Subcutaneous abdominal adipose tissue (tissue), 5 donors: Measurements from ENCODE around the gene CAMK2G.
"Not testable (repeated sequence)": the region's sequence is repeated elsewhere in the genome, so short reads cannot be mapped to it uniquely, and the experiment has no call there.

Source experiments
- H3K27ac ChIP-seq: one replicate; pipeline ENCODE4 v1.7.0; 2013; ENCODE audit warnings: low read depth, mild to moderate bottlenecking, inconsistent platforms, low read length, moderate library complexity
- H3K27me3 ChIP-seq, 5 donors: one replicate each; pipeline ENCODE4 v1.7.0; 2013; ENCODE audit warnings: low read length in 5 of 5, inconsistent platforms in 1 of 5; ENCODE audit not compliant: control insufficient read depth in 5 of 5, insufficient read depth in 4 of 5
- H3K36me3 ChIP-seq, 5 donors: one replicate each; pipeline ENCODE4 v1.7.0; 2013; ENCODE audit warnings: low read length in 5 of 5; ENCODE audit not compliant: control insufficient read depth in 5 of 5, insufficient read depth in 5 of 5
- H3K4me1 ChIP-seq, 5 donors: one replicate each; pipeline ENCODE4 v1.7.0; 2013; ENCODE audit warnings: low read length in 5 of 5, mild to moderate bottlenecking in 3 of 5, moderate library complexity in 1 of 5; ENCODE audit not compliant: control insufficient read depth in 5 of 5, insufficient read depth in 5 of 5
- H3K4me3 ChIP-seq, 5 donors: one replicate each; pipeline ENCODE4 v1.7.0; 2013; ENCODE audit warnings: low read length in 5 of 5, low read depth in 1 of 5
- H3K9ac ChIP-seq, 5 donors: one replicate each; pipeline ENCODE4 v1.7.0; 2013; ENCODE audit warnings: low read length in 5 of 5, mild to moderate bottlenecking in 4 of 5, moderate library complexity in 3 of 5
- H3K9me3 ChIP-seq, 5 donors: one replicate each; pipeline ENCODE4 v1.7.0; 2013; ENCODE audit warnings: low read length in 5 of 5; ENCODE audit not compliant: control insufficient read depth in 5 of 5
- donor health status: healthy.
- donor health status: healthy.
- donor health status: healthy.
- donor health status: healthy.
- donor health status: healthy.

The CAMK2G gene

GRCh38 chr10:73798927-73799560 is 75.3 kb downstream of the CAMK2G start:
- Histone ChIP-seq H3K4me1 (peaks cover 0 to 5% (median 0%) of the 10 kb centered on the region in 5 donors), H3K27me3 (no peaks in the 10 kb centered on the region), H3K27ac (no peak overlapping the region), H3K4me3 (no peak overlapping the region), H3K36me3 (peaks cover 12 to 98% (median 95%) of the 10 kb centered on the region in 5 donors), H3K9ac (no peak overlapping the region), H3K9me3 (no peaks in the 10 kb centered on the region)

- peaks cover 12 to 98% (median 94%) of the 10 kb centered on the region in 5 donors for H3K36me3 ChIP-seq
Measured at GRCh38 chr10:73798087-73798486, 76.3 kb downstream of the CAMK2G start.

GRCh38 chr10:73797324-73798025 is 76.9 kb downstream of the CAMK2G start:
- Histone ChIP-seq H3K9ac (no peak overlapping the region), H3K4me1 (no peaks in the 10 kb centered on the region), H3K4me3 (no peak overlapping the region), H3K27me3 (no peaks in the 10 kb centered on the region), H3K9me3 (no peaks in the 10 kb centered on the region), H3K36me3 (peaks cover 12 to 98% (median 94%) of the 10 kb centered on the region in 5 donors), H3K27ac (no peak overlapping the region)

More at GRCh38 chr10:73798087-73798486, 76.3 kb downstream of the CAMK2G start:
- Histone ChIP-seq H3K9ac (no peak overlapping the region), H3K4me1 (no peaks in the 10 kb centered on the region), H3K27me3 (no peaks in the 10 kb centered on the region), H3K9me3 (no peaks in the 10 kb centered on the region), H3K4me3 (no peak overlapping the region), H3K27ac (no peak overlapping the region)

GRCh38 chr10:73796766-73797165 is 77.6 kb downstream of the CAMK2G start:
- Histone ChIP-seq H3K27me3 (no peaks in the 10 kb centered on the region), H3K4me1 (no peaks in the 10 kb centered on the region), H3K9me3 (no peaks in the 10 kb centered on the region), H3K4me3 (no peak overlapping the region), H3K9ac (no peak overlapping the region), H3K27ac (no peak overlapping the region), H3K36me3 (peaks cover 12 to 98% (median 94%) of the 10 kb centered on the region in 5 donors)

GRCh38 chr10:73796035-73796434 is 78.3 kb downstream of the CAMK2G start:
- not testable (repeated sequence) for H3K4me1 ChIP-seq, H3K27me3 ChIP-seq, H3K4me3 ChIP-seq, H3K9me3 ChIP-seq, H3K9ac ChIP-seq, H3K27ac ChIP-seq
- peaks cover 12 to 98% (median 94%) of the 10 kb centered on the region in 5 donors for H3K36me3 ChIP-seq

- H3K4me1 ChIP-seq, H3K9me3 ChIP-seq, H3K4me3 ChIP-seq, H3K9ac ChIP-seq, H3K27ac ChIP-seq, H3K27me3 ChIP-seq: not testable (repeated sequence)
- peaks cover 12 to 98% (median 94%) of the 10 kb centered on the region in 5 donors for H3K36me3 ChIP-seq
Measured at GRCh38 chr10:73795491-73795890, 78.9 kb downstream of the CAMK2G start.

GRCh38 chr10:73793456-73793855 is 80.9 kb downstream of the CAMK2G start:
- Histone ChIP-seq H3K9ac (no peak overlapping the region), H3K4me3 (no peak overlapping the region), H3K4me1 (peaks cover 0 to 2% (median 2%) of the 10 kb centered on the region in 5 donors), H3K27me3 (no peaks in the 10 kb centered on the region), H3K27ac (no peak overlapping the region), H3K9me3 (no peaks in the 10 kb centered on the region), H3K36me3 (peaks cover 9 to 100% (median 93%) of the 10 kb centered on the region in 5 donors)

- Histone ChIP-seq H3K27ac (no peak overlapping the region), H3K9me3 (no peaks in the 10 kb centered on the region), H3K4me1 (peaks cover 5 to 16% (median 15%) of the 10 kb centered on the region in 5 donors), H3K36me3 (peaks cover 8 to 85% (median 78%) of the 10 kb centered on the region in 5 donors), H3K9ac (no peak overlapping the region), H3K4me3 (no peak overlapping the region), H3K27me3 (no peaks in the 10 kb centered on the region)
Measured at GRCh38 chr10:73791871-73792400, 82.4 kb downstream of the CAMK2G start.

GRCh38 chr10:73790886-73791625 is 83.3 kb downstream of the CAMK2G start:
- Histone ChIP-seq H3K4me1 (peaks cover 9 to 25% (median 24%) of the 10 kb centered on the region in 5 donors), H3K9ac (no peak overlapping the region), H3K27me3 (no peaks in the 10 kb centered on the region), H3K27ac (no peak overlapping the region), H3K4me3 (no peak overlapping the region), H3K36me3 (peaks cover 4 to 76% (median 70%) of the 10 kb centered on the region in 5 donors), H3K9me3 (no peaks in the 10 kb centered on the region)
